Astrocyte (in vitro differentiated cells and primary cell): ENCODE data around the gene PITX1. TPM values are rescaled to one million over a fixed set of nuclear protein-coding genes. Genes with fewer than 3 reads are reported as not detected.

Source experiments
- DNase-seq: peaks from one replicate; pipeline ENCODE4 v3.0.0-alpha.2; 2010; ENCODE audit warnings: low read depth
- FAIRE-seq: peaks from 2 replicates; lab custom pipeline; 2011; peaks lifted over from hg19 to GRCh38; lab: Jason Lieb, UNC
- H2AFZ ChIP-seq: 2 replicates; pipeline ENCODE4 v1.6.0; 2012; ENCODE audit warnings: low read depth, low read length, inconsistent platforms
- H3K27ac ChIP-seq: 2 replicates; pipeline ENCODE4 v1.5.1; 2011; ENCODE audit warnings: low read depth, low read length, inconsistent platforms
- H3K27me3 ChIP-seq: 2 replicates; pipeline ENCODE4 v1.6.0; 2011; ENCODE audit warnings: low read length, inconsistent platforms; ENCODE audit not compliant: insufficient read depth
- H3K36me3 ChIP-seq: 2 replicates; pipeline ENCODE4 v1.5.1; 2011; ENCODE audit warnings: low read length, inconsistent platforms; ENCODE audit not compliant: insufficient read depth
- H3K4me1 ChIP-seq: 2 replicates; pipeline ENCODE4 v1.5.1; 2011; ENCODE audit warnings: low read length, inconsistent platforms; ENCODE audit not compliant: insufficient read depth
- H3K4me2 ChIP-seq: 2 replicates; pipeline ENCODE4 v1.6.0; 2012; ENCODE audit warnings: low read length, inconsistent platforms
- H3K4me3 ChIP-seq: 2 replicates; pipeline ENCODE4 v1.5.1; 2011; ENCODE audit warnings: low read depth, mild to moderate bottlenecking, low read length, inconsistent platforms; ENCODE audit not compliant: insufficient read depth
- H3K79me2 ChIP-seq: 2 replicates; pipeline ENCODE4 v1.6.0; 2012; ENCODE audit warnings: mild to moderate bottlenecking, low read length, inconsistent platforms; ENCODE audit not compliant: insufficient read depth
- H3K9ac ChIP-seq: 2 replicates; pipeline ENCODE4 v1.6.0; 2012; ENCODE audit warnings: mild to moderate bottlenecking, low read length, inconsistent platforms
- H3K9me3 ChIP-seq: 2 replicates; pipeline ENCODE4 v1.5.1; 2012; ENCODE audit warnings: low read depth, mild to moderate bottlenecking, low read length, inconsistent platforms; ENCODE audit not compliant: insufficient read depth
- H4K20me1 ChIP-seq: 2 replicates; pipeline ENCODE4 v1.6.0; 2012; ENCODE audit warnings: low read length, inconsistent platforms; ENCODE audit not compliant: insufficient read depth
- H3K27ac Mint-ChIP-seq: one replicate; pipeline ENCODE4 v1.8.0; 2021; ENCODE audit warnings: mild to moderate bottlenecking, mixed read lengths; ENCODE audit not compliant: unreplicated experiment
- H3K27me3 Mint-ChIP-seq: one replicate; pipeline ENCODE4 v1.8.0; 2021; ENCODE audit warnings: low read depth, mixed read lengths; ENCODE audit not compliant: unreplicated experiment
- H3K36me3 Mint-ChIP-seq: one replicate; pipeline ENCODE4 v1.8.0; 2021; ENCODE audit warnings: low read depth, mixed read lengths; ENCODE audit not compliant: unreplicated experiment
- H3K4me1 Mint-ChIP-seq: one replicate; pipeline ENCODE4 v1.8.0; 2021; ENCODE audit warnings: low read depth, mixed read lengths; ENCODE audit not compliant: unreplicated experiment
- H3K4me3 Mint-ChIP-seq: one replicate; pipeline ENCODE4 v1.8.0; 2021; ENCODE audit warnings: mild to moderate bottlenecking, moderate library complexity, mixed read lengths; ENCODE audit not compliant: unreplicated experiment
- H3K9me3 Mint-ChIP-seq: one replicate; pipeline ENCODE4 v1.8.0; 2021; ENCODE audit warnings: mild to moderate bottlenecking, mixed read lengths; ENCODE audit not compliant: unreplicated experiment
- EZH2 ChIP-seq: IDR thresholded peaks from 2 replicates; pipeline ENCODE4 v1.6.1; 2012; ENCODE audit warnings: mild to moderate bottlenecking, low read length, inconsistent platforms; ENCODE audit not compliant: insufficient read depth
- total RNA-seq: library from RNA; stranded (reverse); gene quantifications from 2 replicates; pipeline ENCODE4 v1.2.1, GENCODE V29; 2021
- TF ChIP-seq, protein P1 (sequence below): IDR thresholded peaks from 2 replicates; pipeline ENCODE4 v1.5.1; 2011; ENCODE audit warnings: low read depth, mild to moderate bottlenecking, inconsistent platforms, low read length, moderate library complexity; ENCODE audit not compliant: insufficient read depth

The PITX1 gene
- total RNA-seq, 1 donor from 2014 or later, result 0.52 TPM

DNA sequence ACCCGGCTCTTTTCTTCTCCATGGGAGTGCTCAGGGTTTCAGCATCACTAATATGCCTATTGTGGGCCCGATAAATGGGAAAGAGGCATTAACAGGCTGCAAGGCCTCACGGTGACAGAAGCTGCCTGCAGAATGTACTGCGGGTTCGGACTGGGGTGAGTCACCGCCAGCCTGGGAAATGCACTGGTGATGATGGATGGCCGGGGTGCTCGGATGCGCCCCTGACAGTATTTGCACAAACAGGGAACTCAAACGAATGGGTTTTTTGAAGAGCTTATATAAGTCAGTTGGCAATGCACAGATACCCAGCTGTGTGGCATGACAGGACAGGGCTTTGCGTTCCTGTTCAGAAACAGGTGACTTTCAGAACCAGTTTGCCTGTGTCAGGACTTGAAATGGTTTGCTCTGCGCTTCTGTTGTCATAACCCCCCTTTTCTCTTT, 42.0 kb upstream of the PITX1 start:
- FAIRE-seq (no peak), DNase-seq (peak; percentile 71)
- H3K79me2 ChIP-seq, result no peaks in the 10 kb centered on the region
- Mint-ChIP-seq H3K27ac (no peak overlapping the region), H3K4me1 (peaks cover 10% of the 10 kb centered on the region), H3K27me3 (peaks cover 44% of the 10 kb centered on the region), H3K9me3 (peaks cover 2% of the 10 kb centered on the region), H3K4me3 (no peak overlapping the region), H3K36me3 (no peaks in the 10 kb centered on the region)
- H3K4me3 ChIP-seq, result no peak overlapping the region
- H3K4me2 ChIP-seq, result no peak overlapping the region
- H3K9me3 ChIP-seq, result peaks cover 4% of the 10 kb centered on the region
- peaks cover 4% of the 10 kb centered on the region for H3K4me1 ChIP-seq
- no peak for TF ChIP-seq EZH2
- TF ChIP-seq, protein P1, sequence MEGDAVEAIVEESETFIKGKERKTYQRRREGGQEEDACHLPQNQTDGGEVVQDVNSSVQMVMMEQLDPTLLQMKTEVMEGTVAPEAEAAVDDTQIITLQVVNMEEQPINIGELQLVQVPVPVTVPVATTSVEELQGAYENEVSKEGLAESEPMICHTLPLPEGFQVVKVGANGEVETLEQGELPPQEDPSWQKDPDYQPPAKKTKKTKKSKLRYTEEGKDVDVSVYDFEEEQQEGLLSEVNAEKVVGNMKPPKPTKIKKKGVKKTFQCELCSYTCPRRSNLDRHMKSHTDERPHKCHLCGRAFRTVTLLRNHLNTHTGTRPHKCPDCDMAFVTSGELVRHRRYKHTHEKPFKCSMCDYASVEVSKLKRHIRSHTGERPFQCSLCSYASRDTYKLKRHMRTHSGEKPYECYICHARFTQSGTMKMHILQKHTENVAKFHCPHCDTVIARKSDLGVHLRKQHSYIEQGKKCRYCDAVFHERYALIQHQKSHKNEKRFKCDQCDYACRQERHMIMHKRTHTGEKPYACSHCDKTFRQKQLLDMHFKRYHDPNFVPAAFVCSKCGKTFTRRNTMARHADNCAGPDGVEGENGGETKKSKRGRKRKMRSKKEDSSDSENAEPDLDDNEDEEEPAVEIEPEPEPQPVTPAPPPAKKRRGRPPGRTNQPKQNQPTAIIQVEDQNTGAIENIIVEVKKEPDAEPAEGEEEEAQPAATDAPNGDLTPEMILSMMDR, result no peak
- no peaks in the 10 kb centered on the region for H4K20me1 ChIP-seq
- no peaks in the 10 kb centered on the region for H3K36me3 ChIP-seq
- H3K27ac ChIP-seq, result no peak overlapping the region
- no peak overlapping the region for H2AFZ ChIP-seq
- no peak overlapping the region for H3K9ac ChIP-seq
- H3K27me3 ChIP-seq, result peaks cover 7% of the 10 kb centered on the region

GRCh38 chr5:135075621-135076020, 41.6 kb upstream of the PITX1 start:
- Mint-ChIP-seq H3K9me3 (no peaks in the 10 kb centered on the region), H3K27ac (no peak overlapping the region), H3K4me1 (peaks cover 10% of the 10 kb centered on the region), H3K27me3 (peaks cover 47% of the 10 kb centered on the region), H3K4me3 (no peak overlapping the region), H3K36me3 (no peaks in the 10 kb centered on the region)
- Histone ChIP-seq H3K4me2 (no peak overlapping the region), H3K9ac (no peak overlapping the region), H3K4me1 (peaks cover 4% of the 10 kb centered on the region), H3K27me3 (peaks cover 7% of the 10 kb centered on the region), H3K9me3 (no peaks in the 10 kb centered on the region), H2AFZ (no peak overlapping the region), H4K20me1 (no peaks in the 10 kb centered on the region), H3K79me2 (no peaks in the 10 kb centered on the region), H3K27ac (no peak overlapping the region), H3K36me3 (no peaks in the 10 kb centered on the region), H3K4me3 (no peak overlapping the region)
- DNase-seq (no peak), FAIRE-seq (no peak)
- TF ChIP-seq EZH2, result no peak
- TF ChIP-seq, protein P1, result no peak

DNA sequence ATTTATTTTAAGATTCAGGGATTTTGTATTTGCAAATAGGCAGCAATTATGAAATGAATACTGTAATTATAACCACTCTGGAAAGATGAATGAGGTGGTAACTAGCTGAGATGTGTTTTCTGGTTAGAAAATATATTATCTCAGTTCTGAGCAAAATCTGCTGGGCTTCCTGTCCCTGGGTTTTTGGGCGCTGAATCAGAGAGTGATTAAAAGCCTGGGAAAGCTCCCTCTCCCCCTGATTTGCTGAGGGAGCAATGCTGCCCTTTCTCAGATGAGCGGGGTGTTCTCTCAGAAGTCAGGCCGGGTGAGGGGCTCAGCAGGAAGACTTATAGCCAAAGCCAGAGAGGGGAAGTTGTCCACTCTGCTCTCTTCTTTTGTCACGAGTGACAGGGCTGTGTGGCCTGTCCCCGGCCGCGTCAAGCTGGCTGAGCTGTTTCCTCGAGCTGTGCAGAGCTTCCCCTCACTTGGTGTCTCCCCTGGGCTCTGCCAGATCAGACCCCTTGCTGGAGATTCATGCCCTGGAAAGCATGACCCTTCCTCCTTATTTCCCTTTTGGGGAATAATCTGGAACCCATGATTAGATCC, 39.8 kb upstream of the PITX1 start:
- peak overlapping the region; percentile 20 for H3K4me3 Mint-ChIP-seq
- FAIRE-seq, result no peak
- H3K4me2 ChIP-seq, result no peak overlapping the region
- no peak overlapping the region for H3K4me3 ChIP-seq
- no peak for TF ChIP-seq EZH2
- TF ChIP-seq, protein P1, result no peak
- DNase-seq, result peak; percentile 38
- no peak overlapping the region for H3K9ac ChIP-seq
- H3K27me3 ChIP-seq, result peaks cover 14% of the 10 kb centered on the region
- peaks cover 10% of the 10 kb centered on the region for H3K4me1 Mint-ChIP-seq
- no peaks in the 10 kb centered on the region for H3K9me3 Mint-ChIP-seq
- peaks cover 59% of the 10 kb centered on the region for H3K27me3 Mint-ChIP-seq
- H3K4me1 ChIP-seq, result peaks cover 4% of the 10 kb centered on the region
- no peak overlapping the region for H2AFZ ChIP-seq
- no peaks in the 10 kb centered on the region for H3K36me3 Mint-ChIP-seq
- H3K9me3 ChIP-seq, result no peaks in the 10 kb centered on the region
- H3K27ac Mint-ChIP-seq, result no peak overlapping the region
- H3K27ac ChIP-seq, result no peak overlapping the region
- no peaks in the 10 kb centered on the region for H3K79me2 ChIP-seq
- H4K20me1 ChIP-seq, result no peaks in the 10 kb centered on the region
- H3K36me3 ChIP-seq, result no peaks in the 10 kb centered on the region
